ENCODE results near the gene ATCAY. TPM values are rescaled to one million over a fixed set of nuclear protein-coding genes. Genes with fewer than 3 reads are reported as not detected.
"Not testable (repeated sequence)": the region's sequence is repeated elsewhere in the genome, so short reads cannot be mapped to it uniquely, and the experiment has no call there.

ATCAY gene
- total RNA-seq, 2 experiments from 2014 or later: 0.07 TPM; not detected in 1

- CTCF ChIA-PET: no interaction called here
- H3K27ac Mint-ChIP-seq: no peak overlapping the region
- H3K9me3 Mint-ChIP-seq: peaks cover 11% of the 10 kb centered on the region
- DNase-seq: no peak
- peaks cover 2% of the 10 kb centered on the region for H3K36me3 Mint-ChIP-seq (ENCODE audit: low read depth)
- no peaks in the 10 kb centered on the region for H3K4me1 Mint-ChIP-seq (ENCODE audit: low read depth)
- H3K4me3 Mint-ChIP-seq: no peak overlapping the region
- peaks cover 4% of the 10 kb centered on the region for H3K27me3 Mint-ChIP-seq (ENCODE audit: low read depth)
- intact Hi-C loops (cut with micrococcal nuclease): no loop called here
These were observed 39.3 kb downstream of the ATCAY start for GRCh38 chr19:3919793-3920192.

- no peak overlapping the region for H3K4me3 Mint-ChIP-seq
- CTCF ChIA-PET: no interaction called here
- DNase-seq: no peak
- no peaks in the 10 kb centered on the region for H3K27me3 Mint-ChIP-seq (ENCODE audit: low read depth)
- intact Hi-C loops (cut with micrococcal nuclease): no loop called here
- peaks cover 2% of the 10 kb centered on the region for H3K36me3 Mint-ChIP-seq (ENCODE audit: low read depth)
- H3K4me1 Mint-ChIP-seq (ENCODE audit: low read depth): no peaks in the 10 kb centered on the region
- no peak overlapping the region for H3K27ac Mint-ChIP-seq
- H3K9me3 Mint-ChIP-seq: peaks cover 11% of the 10 kb centered on the region
These were observed 42.7 kb downstream of the ATCAY start for GRCh38 chr19:3923096-3923758.

- CTCF ChIA-PET: no interaction called here
- peaks cover 2% of the 10 kb centered on the region for H3K36me3 Mint-ChIP-seq (ENCODE audit: low read depth)
- H3K9me3 Mint-ChIP-seq: peaks cover 11% of the 10 kb centered on the region
- H3K27me3 Mint-ChIP-seq (ENCODE audit: low read depth): no peaks in the 10 kb centered on the region
- H3K27ac Mint-ChIP-seq: no peak overlapping the region
- intact Hi-C loops (cut with micrococcal nuclease): no loop called here
- DNase-seq: no peak
- H3K4me3 Mint-ChIP-seq: no peak overlapping the region
- H3K4me1 Mint-ChIP-seq (ENCODE audit: low read depth): no peaks in the 10 kb centered on the region
These were observed 43.4 kb downstream of the ATCAY start for GRCh38 chr19:3923912-3924311.

- no peaks in the 10 kb centered on the region for H3K36me3 Mint-ChIP-seq (ENCODE audit: low read depth)
- no peak overlapping the region for H3K4me3 Mint-ChIP-seq
- no peak for DNase-seq
- intact Hi-C loops (cut with micrococcal nuclease): no loop called here
- H3K27ac Mint-ChIP-seq: no peak overlapping the region
- peaks cover 1% of the 10 kb centered on the region for H3K9me3 Mint-ChIP-seq
- CTCF ChIA-PET: no interaction called here
- H3K4me1 Mint-ChIP-seq (ENCODE audit: low read depth): peaks cover 1% of the 10 kb centered on the region
- H3K27me3 Mint-ChIP-seq (ENCODE audit: low read depth): peaks cover 10% of the 10 kb centered on the region
These were observed 50.6 kb downstream of the ATCAY start for GRCh38 chr19:3931041-3931440.

- CTCF ChIA-PET: no interaction called here
- intact Hi-C loops (cut with micrococcal nuclease): no loop called here
- no peak within 1 kb of the TSS for H3K27ac Mint-ChIP-seq
- DNase-seq: peak; percentile 21
- peaks cover 1% of the 10 kb centered on the region for H3K4me1 Mint-ChIP-seq (ENCODE audit: low read depth)
- peaks cover 14% of the 10 kb centered on the region for H3K27me3 Mint-ChIP-seq (ENCODE audit: low read depth)
- peaks cover 1% of the 10 kb centered on the region for H3K9me3 Mint-ChIP-seq
- no peak within 1 kb of the TSS for H3K4me3 Mint-ChIP-seq
- no peaks in the 10 kb centered on the region for H3K36me3 Mint-ChIP-seq (ENCODE audit: low read depth)
These were observed 52.7 kb downstream of the ATCAY start, which contains the start of gene NMRK2 for GRCh38 chr19:3932931-3933810. NMRK2 (plus strand) TSS chr19:3933069; CDS start chr19:3933672, 603 bp downstream.

- Mint-ChIP-seq H3K4me1 (ENCODE audit: low read depth) (peaks cover 1% of the 10 kb centered on the region), H3K27me3 (ENCODE audit: low read depth) (peaks cover 10% of the 10 kb centered on the region), H3K9me3 (no peaks in the 10 kb centered on the region), H3K36me3 (ENCODE audit: low read depth) (no peaks in the 10 kb centered on the region), H3K27ac (no peak overlapping the region), H3K4me3 (no peak overlapping the region)
- no peak for DNase-seq
- intact Hi-C loops (cut with micrococcal nuclease): no loop called here
- CTCF ChIA-PET: no interaction called here
These were observed 56.3 kb downstream of the ATCAY start for GRCh38 chr19:3936506-3937442.

GRCh38 chr19:3938300-3938950, 57.9 kb downstream of the ATCAY start:
- DNase-seq; H3K27ac Mint-ChIP-seq; H3K9me3 Mint-ChIP-seq; H3K27me3 Mint-ChIP-seq (ENCODE audit: low read depth); H3K4me1 Mint-ChIP-seq (ENCODE audit: low read depth); H3K36me3 Mint-ChIP-seq (ENCODE audit: low read depth); CTCF ChIA-PET; intact Hi-C loops (cut with micrococcal nuclease); H3K4me3 Mint-ChIP-seq: not testable (repeated sequence)

- no peaks in the 10 kb centered on the region for H3K4me1 Mint-ChIP-seq (ENCODE audit: low read depth)
- CTCF ChIA-PET: no interaction called here
- no peak overlapping the region for H3K27ac Mint-ChIP-seq
- intact Hi-C loops (cut with micrococcal nuclease): no loop called here
- H3K4me3 Mint-ChIP-seq: no peak overlapping the region
- H3K36me3 Mint-ChIP-seq (ENCODE audit: low read depth): no peaks in the 10 kb centered on the region
- H3K27me3 Mint-ChIP-seq (ENCODE audit: low read depth): no peaks in the 10 kb centered on the region
- no peaks in the 10 kb centered on the region for H3K9me3 Mint-ChIP-seq
- DNase-seq: no peak
These were observed 62.4 kb downstream of the ATCAY start for GRCh38 chr19:3942790-3943409.

- CTCF ChIA-PET: no interaction called here
- Mint-ChIP-seq H3K27ac (no peak overlapping the region), H3K27me3 (ENCODE audit: low read depth) (no peaks in the 10 kb centered on the region), H3K4me1 (ENCODE audit: low read depth) (no peaks in the 10 kb centered on the region), H3K4me3 (no peak overlapping the region), H3K9me3 (no peaks in the 10 kb centered on the region), H3K36me3 (ENCODE audit: low read depth) (no peaks in the 10 kb centered on the region)
- DNase-seq: no peak
- intact Hi-C loops (cut with micrococcal nuclease): no loop called here
These were observed 63.7 kb downstream of the ATCAY start for GRCh38 chr19:3944018-3944721.

GRCh38 chr19:3945838-3946237, 65.4 kb downstream of the ATCAY start:
- no peak for DNase-seq
- no peak overlapping the region for H3K4me3 Mint-ChIP-seq
- intact Hi-C loops (cut with micrococcal nuclease): no loop called here
- peaks cover under 1% of the 10 kb centered on the region for H3K4me1 Mint-ChIP-seq (ENCODE audit: low read depth)
- no peaks in the 10 kb centered on the region for H3K36me3 Mint-ChIP-seq (ENCODE audit: low read depth)
- H3K27me3 Mint-ChIP-seq (ENCODE audit: low read depth): no peaks in the 10 kb centered on the region
- H3K27ac Mint-ChIP-seq: no peak overlapping the region
- CTCF ChIA-PET: no interaction called here
- H3K9me3 Mint-ChIP-seq: no peaks in the 10 kb centered on the region

- H3K4me1 Mint-ChIP-seq (ENCODE audit: low read depth): peaks cover 10% of the 10 kb centered on the region
- H3K9me3 Mint-ChIP-seq; H3K27ac Mint-ChIP-seq; H3K4me3 Mint-ChIP-seq; H3K27me3 Mint-ChIP-seq (ENCODE audit: low read depth); H3K36me3 Mint-ChIP-seq (ENCODE audit: low read depth); CTCF ChIA-PET; intact Hi-C loops (cut with micrococcal nuclease); DNase-seq: not testable (repeated sequence)
These were observed 66.9 kb downstream of the ATCAY start for GRCh38 chr19:3947316-3947933.
